Measurements from ENCODE around the gene CLCN6.

DNA sequence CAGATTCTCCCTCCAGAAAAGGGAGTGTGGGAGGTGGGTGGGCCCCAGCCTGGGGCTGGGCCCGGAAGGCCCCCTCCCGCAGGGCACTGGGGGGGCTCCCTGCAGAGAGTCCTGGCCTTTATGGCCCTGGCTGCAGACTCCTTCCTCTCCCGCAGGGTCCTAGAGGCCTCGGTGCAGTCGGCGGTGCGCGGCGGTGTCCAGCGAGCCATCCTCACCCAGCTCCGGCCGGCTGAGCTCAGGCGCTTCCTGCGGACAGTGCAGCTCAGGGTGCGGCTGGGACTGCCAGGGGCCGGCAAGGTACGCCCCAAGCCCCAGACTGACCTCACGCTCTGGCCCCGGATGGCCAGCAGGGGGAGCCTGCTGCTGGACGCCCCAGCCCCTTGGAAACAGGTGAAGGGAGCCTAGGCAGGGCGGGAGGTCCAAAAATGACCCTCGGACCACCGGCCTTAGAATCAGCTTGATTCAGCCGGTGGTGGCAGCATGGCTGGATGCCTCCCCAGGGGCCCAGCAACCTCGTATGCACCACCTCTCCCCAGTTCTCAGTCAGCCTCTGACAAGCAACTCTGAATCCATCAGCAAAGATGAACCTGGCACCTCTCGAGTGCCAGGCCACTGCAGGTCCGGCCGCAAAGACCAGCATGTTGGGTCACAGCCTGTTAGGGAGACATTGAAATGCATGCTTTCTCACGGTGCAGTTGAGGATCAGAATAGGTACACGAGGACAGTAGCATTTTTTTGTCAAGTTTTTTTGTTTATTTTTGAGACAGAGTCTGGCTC is 20.8 kb upstream of the CLCN6 start:
- peak; percentile 57 to 92 (median 79) for TF ChIP-seq CTCF (optimal IDR thresholded peaks at IDR 0.05 in 1 of 3, IDR thresholded peaks at IDR 0.05 in 1 of 3, conservative IDR thresholded peaks at IDR 0.05 in 1 of 3; ENCODE audit: extremely low read depth in 1 of 3, insufficient read depth in 2 of 3, low read length in 3 of 3)
- TF ChIP-seq EZH2 (IDR thresholded peaks at IDR 0.05; ENCODE audit: low read length) = no peak

Data from keratinocyte (primary cell).